Kasumi-1 (cell line): ENCODE measurements around the gene ATXN2.
"Not testable (repeated sequence)": the region's sequence is repeated elsewhere in the genome, so short reads cannot be mapped to it uniquely, and the experiment has no call there.

Experiments
- DNase-seq, 2 experiments: peaks; one replicate each; lab custom pipeline; 2025; lab: John Stamatoyannopoulos, UW

The ATXN2 gene

DNA sequence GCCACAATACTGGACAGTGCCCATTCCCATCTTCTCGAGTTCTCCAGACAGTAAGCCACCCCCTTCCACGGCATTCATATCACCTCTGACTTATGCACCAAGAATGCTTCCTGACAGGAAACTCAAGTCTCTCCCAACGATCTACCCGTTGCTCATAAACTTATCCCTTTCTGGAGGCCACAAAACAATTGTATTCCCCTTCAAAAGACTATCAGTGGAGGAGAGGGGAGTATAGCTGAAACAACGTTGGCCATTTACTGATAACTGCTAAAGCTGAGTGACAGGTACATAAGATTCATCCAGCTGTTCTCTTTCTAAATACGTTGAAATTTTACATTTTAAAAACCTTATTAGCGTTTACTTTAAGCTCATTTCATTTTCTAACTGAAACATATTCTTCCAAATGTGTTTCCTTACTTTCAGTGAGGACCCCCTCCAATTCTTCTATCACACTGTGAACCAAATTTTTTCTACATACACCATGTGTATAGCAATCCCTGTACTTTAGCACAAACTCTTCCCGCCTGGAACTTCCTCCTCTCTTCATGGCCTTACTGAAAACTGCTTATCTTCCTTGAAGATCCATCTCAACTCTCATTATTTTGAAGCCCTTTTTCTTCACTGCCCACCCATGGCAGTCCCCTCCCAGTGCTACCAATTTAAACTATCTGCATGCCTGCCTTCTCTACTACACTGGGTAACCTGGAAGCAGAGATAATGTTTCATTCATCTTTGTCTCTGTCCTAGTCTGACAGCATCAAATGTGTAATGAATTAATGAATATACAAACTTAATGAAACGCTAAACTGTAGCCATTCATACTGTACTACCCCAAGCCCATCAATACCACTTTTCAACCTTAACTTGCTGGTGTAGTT is 28.8 kb downstream of the ATXN2 start:
- DNase-seq: no peak

DNA sequence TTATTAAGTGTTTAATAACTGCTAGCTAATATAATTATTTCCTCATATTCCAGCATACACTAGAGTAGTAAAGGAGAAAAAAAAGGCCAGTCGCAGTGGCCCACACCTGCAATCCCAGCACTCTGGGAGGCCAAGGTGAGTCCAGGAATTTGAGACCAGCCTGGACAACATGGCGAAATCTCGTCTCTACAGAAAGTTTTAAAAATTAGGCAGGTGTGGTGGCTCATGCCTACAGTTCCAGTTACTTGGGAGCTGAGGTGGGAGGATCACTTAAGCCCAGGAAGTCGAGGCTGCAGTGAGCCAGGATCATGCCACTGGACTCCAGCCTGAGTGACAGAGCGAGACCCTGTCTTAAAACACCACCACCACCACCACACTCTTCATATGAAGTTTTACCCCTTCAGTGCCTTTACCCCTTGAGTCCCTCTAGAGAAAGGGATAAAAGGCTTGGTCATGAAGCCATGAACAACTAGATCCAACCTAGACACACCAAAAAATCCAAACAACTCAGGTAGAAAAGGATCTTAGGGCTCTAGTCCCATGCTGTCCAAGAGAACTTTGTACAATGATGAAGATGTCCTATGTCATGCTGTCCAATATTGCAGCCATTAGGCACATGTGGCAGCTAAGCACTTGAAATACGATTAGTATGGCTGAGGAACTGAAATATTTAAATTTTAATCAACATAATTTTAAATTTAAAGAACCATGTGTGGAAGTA is 29.6 kb downstream of the ATXN2 start:
- no peak for DNase-seq

DNA sequence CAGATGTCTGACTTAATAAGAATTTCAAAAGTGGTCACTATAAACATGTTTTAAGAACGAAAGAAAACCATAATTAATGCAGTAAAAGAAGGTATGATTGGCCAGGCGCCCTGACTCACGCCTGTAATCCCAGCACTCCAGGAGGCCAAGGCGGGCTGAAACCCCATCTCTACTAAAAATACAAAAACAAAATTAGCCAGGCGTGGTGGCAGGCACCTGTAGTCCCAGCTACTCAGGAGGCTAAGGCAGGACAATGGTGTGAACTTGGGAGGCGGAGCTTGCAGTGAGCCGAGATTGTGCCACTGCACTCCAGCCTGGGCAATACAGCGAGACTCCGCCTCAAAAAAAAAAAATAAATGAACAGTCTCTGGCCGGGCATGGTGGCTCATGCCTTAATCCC is 38.3 kb downstream of the ATXN2 start:
- DNase-seq: not testable (repeated sequence)

DNA sequence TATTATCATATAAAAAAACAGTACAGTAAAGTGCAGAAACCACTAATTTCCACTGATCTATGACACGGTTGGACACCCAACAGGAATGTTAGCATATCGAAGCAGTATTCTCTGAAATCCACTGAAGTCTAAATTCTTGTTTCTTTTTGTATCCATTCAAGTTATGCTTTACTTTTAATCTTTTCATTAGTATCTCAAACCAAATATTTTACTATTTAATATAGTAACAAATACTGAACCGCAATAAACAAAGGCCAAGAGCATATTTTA is 41.1 kb downstream of the ATXN2 start:
- no peak for DNase-seq

DNA sequence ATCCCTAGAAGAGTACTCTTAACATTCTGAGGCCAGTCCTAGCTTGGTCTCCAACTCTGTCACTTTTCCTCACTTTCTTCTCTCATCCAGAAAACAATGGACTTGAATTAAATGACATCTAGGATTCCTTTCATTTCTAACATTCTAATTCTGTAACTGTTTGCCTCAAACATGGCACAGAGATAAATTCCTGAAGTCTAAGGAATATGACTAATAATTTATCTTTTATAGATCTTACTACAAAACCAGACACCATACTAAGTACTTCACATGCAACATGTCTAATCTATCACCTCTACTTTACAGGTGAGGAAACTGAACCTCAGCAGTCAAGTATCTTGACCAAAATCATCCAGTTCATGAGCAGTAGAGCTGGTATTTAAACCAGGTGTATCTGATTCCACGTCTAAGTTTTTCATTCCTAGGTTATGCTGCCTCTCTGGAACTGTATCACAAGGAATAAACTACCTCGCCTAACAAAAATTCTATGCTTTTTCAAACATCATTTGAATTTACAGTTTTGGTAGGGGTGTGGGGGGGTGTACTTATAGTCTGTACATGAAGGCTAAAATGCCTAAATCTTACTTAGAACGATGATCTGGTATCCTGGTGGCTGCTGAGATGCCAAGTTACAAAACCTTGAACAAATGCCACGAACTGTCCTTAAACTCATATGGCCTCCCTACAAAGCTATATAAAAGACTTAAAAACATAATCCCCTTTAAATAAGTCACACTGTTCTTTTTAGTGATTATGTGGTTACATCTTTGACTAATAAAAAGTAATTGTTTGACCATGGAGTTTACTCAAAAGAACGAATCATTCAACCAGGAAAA is 41.6 kb downstream of the ATXN2 start:
- no peak for DNase-seq

DNA sequence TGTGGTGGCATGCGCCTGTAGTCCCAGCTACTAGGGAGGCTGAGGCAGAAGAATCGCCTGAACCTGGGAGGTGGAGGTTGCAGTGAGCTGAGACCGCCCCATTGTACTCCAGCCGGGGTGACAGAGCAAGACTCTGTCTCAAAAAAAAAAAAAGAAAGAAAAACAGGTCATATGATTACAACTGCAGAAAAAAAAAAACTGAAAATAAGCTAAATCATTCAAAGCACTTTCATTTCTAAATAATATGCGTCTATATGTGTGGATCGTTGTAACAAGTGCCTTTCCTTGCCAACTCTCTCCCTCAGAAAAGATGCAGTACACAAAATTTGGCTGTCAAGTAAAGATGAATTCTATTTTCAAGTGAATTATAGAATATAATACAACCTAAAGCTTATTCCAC is 42.4 kb downstream of the ATXN2 start:
- no peak for DNase-seq

DNA sequence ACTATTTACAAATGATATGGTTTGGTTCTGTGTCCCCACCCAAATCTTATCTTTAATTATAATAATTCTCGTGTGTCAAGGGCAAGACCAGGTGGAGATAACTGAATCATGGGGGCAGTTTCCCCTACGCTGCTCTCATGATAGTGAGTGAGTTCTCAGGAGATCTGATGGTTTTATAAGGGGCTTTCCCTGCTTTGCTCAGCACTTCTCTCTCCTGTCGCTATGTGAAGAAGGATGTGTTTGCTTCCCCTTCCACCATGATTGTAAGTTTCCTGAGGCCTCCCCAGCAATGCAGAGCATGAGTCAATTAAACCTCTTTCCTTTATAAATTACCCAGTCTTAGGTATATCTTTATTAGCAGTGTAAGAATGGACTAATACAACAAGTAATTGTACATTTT is 43.8 kb downstream of the ATXN2 start:
- not testable (repeated sequence) for DNase-seq

DNA sequence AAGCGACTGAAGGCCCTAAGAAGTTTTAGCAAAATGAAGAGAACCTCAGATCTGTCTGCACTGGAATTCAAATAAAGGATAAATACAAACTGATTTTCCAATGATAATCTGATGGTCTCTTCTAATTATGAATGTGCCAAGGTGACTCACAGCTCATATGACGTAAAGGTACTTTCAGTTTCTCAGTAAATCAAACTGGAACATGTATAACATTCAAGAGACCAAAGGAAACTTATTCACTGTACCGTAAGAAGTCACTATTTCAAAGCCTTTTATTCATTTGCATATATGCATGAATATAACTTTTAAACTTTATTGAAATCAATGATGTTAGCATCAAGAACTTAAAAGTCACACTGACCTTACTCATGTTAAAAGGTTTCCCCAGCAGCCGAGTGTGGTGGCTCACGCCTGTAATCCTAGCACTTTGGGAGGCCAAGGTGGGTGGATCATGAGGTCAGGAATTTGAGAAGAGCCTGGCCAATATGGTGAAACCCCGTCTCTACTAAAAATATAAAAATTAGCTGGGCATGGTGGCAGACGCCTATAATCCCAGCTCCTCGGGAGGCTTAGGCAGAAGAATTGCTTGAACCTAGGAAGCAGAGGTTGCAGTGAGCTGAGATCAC is 52.2 kb downstream of the ATXN2 start:
- no peak for DNase-seq

DNA sequence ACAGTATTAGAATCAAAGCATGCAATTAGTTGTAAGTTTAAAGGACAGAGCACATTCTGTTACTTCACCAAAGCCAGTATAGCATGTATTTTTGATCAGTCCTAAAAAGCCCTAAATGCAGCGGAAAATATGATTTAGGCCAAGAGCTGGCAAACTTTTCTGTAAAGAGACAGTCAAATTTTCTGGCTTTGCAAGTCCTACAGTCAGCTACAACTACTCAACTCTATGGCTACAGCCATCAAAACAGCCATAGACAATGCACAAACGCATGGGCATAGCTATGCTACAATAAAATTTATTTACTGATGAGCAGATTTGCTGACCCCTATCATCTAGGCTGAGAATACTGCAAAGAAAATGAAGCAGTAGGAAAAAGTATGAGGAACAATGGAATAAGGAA is 52.9 kb downstream of the ATXN2 start:
- no peak for DNase-seq

DNA sequence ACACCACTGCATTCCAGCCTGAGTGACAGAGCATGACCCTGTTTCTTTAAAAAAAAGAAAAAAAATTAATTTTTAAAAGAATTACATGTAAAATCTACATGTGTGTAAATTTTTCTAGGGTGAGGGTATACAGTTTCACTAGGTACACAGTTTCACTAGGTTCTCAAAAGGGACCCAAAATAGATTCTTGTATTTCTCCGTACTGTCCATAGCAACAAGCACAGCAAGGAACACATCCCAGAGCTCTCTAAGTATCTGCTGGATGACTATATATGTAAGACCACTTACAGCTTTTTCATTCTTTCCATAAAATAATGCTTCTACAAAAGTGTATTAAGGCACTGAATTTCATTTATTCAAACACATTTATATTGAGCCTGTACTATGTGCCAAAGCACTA is 55.1 kb downstream of the ATXN2 start:
- no peak for DNase-seq

DNA sequence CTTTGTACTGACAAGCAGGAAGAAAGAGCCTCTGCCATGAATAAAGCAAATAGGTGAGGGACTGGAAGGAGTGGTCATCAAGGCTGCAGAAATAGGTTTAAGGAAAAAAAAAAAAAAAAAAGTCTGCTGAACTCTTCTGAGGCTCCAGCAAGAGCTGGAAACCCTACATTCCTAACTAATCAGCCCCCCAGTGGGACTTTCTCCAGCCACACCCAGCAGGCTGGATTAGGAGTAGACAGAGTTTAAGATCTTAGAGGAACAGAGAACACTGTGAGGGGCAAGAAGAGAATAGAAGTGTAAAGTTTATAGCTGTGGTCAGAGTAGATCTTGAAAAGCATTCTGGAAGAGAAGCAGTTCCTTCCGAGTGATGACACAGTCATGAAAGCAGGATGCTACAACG is 66.4 kb downstream of the ATXN2 start:
- no peak for DNase-seq

DNA sequence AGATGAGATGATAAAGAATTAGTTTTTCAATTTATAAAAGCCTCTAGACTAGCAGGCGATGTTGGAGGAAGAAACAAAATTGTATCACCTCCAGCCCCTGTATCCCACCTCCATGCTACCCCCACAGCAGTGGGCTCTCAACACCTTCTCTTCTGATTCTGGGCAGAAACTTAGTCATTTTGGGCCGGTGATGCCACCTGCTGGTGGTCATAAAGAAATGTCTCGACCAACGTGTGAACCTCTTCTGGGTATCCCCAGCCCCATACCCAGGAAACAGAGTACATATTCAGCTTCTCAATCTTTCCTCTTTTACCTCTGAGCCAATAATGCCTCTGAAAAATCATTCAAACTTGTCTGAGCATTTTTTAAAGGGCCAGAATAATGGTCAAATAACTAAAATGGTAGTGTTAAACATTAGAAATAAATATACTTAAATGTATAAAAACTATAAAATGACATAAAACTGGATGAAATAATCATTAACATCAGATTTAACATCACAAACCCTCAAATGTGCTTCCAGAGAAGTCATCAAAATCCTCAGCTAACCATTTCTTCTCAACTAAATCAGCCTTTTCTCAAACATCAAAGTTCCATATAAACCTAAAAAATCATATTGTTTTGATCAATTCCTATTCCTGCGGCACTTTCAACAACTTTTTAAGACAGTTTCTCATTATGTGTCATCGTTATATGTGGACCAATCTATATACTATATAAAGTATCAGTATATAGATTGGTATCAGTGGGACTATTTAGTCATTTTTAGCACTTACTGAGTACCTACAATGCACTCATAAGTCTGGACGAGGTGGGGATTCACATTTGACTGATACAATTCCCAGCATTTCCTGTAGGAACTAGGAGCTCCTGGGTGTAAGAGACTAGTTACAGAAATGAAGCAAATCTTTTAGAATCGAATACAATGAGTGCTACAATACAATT is 69.4 kb downstream of the ATXN2 start:
- peak; percentile 83 to 84 for DNase-seq

DNA sequence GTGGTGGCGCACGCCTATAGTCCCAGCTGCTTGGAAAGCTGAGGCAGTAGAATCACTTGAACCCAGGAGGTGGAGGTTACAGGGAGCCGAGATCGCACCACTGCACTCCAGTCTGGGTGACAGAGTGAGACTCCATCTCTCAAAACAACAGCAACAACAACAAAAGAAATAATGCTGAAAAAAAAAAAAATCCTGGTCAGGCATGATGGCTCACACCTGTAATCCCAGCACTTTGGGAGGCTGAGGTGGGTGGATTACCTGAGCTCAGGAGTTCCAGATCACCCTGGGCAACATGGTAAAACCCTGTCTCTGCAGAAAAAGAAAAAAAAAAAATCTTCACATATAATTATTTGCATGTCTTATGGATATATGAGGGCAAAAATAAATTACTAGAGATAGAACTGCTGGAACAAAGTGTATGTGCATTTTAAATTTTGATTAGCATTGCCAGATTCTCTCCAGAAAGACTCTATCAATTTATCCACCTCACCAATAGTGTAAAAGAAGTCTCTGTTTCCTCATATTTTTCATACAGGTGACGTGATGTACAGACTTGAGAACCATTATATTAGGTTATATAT is 75.4 kb downstream of the ATXN2 start:
- DNase-seq: no peak

DNA sequence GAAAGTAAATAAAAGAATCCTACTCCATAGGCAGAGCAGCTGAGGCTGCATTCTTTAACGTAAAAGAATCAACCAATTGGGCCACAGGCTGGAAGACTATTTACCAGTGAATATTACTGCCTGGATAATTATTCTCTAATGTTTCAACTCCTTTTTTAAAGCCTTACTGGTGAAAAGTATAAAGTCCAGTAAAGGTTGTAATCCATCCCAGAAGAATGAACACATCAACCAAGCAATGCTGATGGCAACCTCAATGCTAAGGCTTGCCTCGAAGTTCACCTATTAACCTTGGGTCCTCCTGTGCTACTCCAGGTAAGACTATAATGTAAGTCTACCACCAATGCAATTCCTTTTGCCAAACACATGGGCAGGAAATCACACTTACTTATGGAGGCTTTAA is 77.3 kb downstream of the ATXN2 start:
- DNase-seq: no peak

DNA sequence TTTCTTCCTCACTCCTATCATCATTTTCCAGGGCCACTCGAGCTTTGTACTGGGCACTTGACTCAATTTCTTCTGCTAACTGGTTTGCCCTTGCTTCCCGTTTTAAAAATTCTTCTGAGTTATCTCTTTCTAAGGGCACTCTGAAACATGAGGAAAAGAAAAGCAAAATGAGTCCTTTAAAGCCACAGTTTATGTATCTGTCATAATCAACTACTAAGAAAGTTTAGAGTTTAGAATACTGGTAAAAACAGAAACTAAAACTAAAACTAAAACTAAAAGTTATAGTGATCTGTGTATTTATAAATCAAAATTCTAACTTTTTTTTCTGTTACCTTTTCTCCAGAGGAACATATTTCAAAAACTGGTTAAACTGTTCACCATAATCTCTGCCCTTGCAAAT is 79.2 kb downstream of the ATXN2 start:
- DNase-seq: no peak

DNA sequence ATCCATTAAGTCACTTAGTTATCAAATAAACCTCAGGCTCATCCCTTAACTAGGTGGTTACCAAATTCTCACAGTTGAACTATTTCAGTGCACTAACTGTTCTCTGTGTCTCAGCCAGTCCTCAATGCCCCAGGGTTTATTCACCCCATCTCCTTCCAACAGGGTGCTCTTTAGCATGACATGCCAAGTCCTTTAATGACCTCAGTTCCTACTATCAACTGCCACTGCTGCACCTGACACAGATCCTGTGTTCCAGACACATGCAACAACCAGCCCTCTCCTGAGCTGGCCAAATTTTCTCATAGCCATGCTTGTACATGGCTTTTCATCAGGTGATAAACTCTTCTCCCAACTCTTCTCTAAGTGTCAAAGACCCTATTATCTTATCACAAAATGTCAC is 80.0 kb downstream of the ATXN2 start:
- DNase-seq: no peak

DNA sequence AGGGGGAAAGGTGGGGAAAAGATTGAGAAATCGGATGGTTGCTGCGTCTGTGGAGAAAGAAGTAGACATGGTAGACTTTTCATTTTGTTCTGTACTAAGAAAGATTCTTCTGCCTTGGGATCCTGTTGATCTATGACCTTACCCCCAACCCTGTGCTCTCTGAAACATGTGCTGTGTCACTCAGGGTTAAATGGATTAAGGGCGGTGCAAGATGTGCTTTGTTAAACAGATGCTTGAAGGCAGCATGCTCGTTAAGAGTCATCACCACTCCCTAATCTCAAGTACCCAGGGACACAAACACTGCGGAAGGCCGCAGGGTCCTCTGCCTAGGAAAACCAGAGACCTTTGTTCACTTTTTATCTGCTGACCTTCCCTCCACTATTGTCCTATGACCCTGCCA is 91.4 kb downstream of the ATXN2 start:
- not testable (repeated sequence) for DNase-seq

DNA sequence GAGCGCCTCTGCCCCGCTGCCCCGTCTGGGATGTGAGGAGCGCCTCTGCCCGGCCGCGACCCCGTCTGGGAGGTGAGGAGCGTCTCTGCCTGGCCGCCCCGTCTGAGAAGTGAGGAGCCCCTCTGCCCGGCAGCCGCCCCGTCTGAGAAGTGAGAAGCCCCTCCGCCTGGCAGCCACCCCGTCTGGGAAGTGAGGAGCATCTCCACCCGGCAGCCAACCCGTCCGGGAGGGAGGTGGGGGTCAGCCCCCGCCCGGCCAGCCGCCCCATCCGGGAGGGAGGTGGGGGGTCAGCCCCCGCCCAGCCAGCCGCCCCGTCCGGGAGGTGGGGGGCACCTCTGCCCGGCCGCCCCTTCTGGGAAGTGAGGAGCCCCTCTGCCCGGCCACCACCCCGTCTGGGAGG is 91.9 kb downstream of the ATXN2 start:
- not testable (repeated sequence) for DNase-seq

DNA sequence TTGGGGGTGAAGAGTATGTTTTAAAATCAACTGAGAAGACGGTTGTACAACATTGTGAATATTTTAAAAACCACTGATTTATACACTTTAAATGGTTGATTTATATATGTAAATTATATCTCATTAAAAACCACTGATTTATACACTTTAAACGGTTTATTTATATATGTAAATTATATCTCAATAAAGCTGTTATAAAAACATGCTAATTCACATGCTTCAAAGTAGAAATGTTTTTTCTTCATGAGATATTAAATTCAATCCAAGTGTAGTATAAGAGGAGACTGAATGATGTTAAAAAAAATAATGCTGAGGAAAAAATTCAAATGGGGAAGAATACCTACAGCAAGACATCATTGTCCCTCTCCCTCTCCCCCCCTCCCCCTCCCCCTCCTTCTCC is 92.9 kb downstream of the ATXN2 start:
- DNase-seq: no peak

DNA sequence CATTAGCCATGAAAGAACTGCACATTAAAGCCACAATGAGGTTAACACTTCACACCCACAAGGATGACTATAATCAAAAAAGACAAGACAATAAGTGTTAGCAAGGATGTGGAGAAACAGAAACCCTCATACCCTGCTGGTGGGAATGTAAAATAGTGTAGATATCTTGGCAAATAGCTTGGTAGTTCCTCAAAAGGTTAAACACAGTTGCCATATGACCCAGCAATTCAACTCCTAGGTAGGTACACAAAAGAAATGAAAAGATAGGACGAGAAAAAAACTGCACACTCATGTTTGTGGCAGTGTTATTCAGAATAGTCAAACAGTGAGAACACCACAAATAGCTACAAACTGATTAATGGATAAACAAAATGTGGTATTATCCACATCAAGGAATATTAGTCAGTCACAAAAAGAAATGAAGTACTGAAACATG is 93.5 kb downstream of the ATXN2 start:
- DNase-seq: peak in 1 of 2 experiments; percentile 10

DNA sequence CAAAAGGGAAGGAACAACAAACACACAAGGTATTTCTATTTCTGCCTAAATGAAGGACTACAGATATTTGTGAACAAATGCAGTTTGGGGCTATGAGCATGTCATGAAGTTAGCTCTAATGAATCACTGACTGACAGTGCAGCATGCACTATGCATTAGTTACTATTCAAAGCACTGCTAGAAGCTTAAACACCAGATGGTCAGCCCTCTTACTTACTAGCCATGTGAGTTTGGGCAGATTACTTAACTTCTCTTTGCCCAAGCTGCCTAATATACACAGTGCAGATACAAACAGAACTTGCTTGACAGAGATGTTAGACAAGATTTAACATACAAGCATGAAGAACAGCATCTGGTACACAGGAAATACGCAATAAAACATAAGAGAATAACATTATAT is 96.0 kb downstream of the ATXN2 start:
- no peak for DNase-seq
